Measurements from ENCODE around the gene TRIOBP.
A peak's percentile ranks its signal among the peaks of the same experiment; 100 is the strongest.

The TRIOBP gene

GRCh38 chr22:37749226-37749625 lies 52.4 kb downstream of the TRIOBP start:
- no peak for DNase-seq (ENCODE audit: low read depth, low spot score)

DNA sequence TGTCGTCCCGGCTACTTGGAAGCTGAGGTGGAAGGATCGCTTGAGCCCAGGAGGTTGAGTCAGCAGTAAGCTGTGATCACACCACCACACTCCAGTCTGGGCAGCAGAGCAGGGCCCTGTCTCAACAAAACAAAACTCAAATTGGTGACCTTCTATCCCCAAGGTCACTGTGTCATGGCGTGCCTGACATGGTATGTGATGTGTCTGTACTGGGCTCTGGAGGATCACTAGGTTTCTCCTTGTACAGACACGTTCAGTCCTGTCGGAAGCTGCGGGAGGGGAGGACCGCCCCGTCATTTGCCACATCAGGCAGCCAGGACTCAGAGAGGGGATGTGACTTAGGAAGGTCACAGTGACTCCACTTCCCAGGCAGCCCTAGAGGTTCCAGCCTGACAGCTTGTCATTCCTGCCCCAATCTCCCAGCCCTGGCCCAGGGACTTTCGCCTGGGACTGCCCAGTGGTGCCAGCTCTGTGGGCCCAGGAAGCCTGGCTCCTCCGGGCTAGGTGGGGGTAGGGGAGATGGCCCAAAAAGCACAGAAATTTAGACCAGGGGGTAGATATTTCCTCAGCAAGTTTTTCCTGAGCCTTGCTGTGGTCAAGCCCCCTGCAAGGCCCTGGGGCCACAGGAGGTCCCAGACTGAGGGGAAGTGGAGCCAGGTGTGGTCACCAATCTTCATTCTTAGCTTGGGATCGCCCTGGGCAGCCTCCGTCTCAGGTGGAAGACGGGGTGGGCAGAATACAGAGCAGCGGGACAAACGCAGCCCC lies 53.2 kb downstream of the TRIOBP start:
- no peak for DNase-seq (ENCODE audit: low read depth, low spot score)

DNA sequence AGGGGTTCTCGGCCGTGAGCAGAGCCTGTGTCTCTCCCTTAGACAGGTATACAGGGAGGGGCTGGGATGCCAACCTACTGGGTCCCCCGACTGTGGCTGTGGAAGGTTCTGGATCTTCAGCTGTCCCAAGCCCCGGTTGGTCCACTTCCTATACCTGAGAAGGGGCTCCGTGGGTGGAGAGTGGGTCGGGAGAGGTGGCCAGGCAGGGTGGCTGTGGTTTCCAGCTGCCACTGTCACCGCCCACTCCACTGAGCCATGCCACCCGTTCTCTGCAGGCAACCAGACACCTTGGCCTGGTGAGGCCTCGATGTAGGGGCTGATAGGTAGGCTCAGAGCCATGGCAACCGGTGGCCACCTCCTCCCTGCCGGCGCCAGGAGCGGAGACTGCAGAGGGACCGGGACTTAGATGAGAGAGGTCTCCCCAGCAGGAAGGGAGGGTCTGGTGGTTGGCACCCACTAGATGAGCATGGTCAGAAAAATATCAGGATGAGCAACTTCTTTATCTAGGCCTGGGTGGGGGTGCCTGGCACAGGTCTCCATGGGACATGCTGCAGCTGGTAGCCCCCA lies 53.8 kb downstream of the TRIOBP start:
- no peak for DNase-seq (ENCODE audit: low read depth, low spot score)

DNA sequence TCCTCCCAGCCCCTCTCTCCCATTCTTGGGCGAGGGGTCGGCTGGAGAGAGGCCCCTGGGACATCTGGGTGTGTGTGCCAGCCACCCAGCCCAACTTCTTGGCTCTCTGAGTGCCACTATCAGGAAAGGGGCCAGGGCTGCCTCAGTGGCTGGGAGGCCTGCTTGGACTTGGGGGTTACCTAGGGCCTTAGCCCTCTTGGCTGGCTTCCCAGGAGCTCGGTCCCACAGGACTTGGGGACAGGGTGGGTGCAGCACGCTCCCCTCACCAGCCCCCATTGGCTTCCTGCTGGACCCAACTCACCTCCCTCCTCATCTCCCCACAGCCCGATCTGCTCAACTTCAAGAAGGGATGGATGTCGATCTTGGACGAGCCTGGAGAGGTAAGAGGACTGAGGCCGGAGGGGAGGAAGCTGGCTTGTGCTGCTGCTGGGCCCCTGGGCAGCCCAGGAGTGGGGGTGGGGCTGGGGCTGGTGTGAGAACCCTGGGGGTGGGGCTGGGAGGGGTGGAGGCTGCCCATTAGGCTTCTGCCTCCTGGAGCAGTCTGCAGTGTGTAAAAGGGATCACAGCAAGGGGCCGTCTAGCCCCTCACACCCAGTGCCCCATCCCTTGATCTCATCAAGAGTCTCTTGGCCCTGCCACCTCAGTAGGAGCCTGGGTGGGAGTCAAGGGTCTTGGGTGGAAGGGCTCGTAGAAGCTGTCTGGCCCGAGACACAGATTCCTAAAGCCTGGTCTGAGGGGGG lies 54.8 kb downstream of the TRIOBP start:
- no peak for DNase-seq (ENCODE audit: low read depth, low spot score)

DNA sequence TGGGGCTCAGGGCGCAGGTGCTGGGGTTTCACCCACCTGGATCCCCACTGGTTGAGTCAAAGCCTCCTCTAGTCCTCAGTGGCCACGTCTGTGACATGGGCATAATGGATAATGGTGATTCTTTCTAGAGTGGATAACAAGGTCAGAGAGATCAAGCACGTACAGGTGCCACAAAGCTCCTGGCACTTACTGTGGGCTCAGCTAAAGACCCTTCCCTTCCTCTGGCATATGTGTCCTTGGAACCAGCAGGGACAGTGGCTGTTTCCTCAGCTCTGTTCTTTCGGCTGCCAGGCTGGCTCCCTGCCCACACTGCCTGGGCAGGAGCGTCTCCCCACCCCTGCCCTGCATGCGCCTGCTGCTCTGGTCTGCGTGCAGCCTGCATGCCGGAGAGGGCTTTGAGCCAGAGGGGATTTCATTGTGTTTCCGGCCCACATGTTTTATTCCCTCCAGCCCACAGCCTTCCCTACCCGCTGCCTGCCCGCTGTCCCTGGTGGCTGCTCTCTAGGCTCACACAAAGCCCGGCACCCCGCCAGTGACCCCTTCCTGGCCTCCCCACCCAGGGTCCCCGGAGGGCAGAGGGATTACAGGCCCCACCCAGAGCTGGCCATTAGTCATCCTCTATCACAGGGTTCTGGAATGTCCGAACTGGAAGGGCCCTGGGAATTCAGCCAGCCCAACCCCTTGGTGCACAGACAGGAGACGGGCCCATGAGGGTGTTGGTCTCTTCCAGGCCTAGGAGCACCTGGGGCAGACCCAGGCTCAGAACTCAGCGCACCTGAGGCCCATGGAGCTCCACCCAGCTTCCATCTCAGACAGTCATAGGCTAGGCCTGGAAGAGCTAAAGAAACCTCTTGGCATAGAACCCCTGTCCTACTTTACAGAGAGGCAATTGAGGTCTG lies 55.6 kb downstream of the TRIOBP start:
- peak; percentile 86 for DNase-seq (ENCODE audit: low read depth, low spot score)

DNA sequence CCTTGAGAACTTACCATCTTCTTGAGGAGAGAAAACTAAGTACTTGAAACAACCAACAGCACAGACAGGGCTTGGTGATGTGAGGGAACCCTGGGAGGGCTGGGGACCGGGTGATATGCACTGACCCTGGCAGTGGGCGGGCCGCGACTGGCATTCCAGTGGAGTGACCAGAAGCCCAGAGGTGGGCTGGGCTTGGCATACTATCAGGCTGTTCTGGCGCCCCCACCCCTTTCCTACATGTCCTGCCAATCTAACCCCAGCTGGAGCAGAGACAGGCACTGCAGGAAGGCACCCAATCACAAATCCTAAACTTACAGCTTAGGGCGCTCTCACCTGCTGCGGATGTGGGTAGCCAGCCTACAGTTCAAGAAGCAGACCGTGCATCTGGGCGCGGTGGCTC lies 56.9 kb downstream of the TRIOBP start:
- DNase-seq (ENCODE audit: low read depth, low spot score): no peak

DNA sequence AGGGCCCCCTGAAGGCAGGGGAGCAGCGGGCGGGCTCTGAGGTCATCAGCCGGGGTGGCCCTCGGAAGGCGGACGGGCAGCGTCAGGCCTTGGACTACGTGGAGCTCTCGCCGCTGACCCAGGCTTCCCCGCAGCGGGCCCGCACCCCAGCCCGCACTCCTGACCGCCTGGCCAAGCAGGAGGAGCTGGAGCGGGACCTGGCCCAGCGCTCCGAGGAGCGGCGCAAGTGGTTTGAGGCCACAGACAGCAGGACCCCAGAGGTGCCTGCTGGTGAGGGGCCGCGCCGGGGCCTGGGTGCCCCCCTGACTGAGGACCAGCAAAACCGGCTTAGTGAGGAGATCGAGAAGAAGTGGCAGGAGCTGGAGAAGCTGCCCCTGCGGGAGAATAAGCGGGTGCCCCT lies 60.8 kb downstream of the TRIOBP start:
- no peak for DNase-seq (ENCODE audit: low read depth, low spot score)

- no peak for DNase-seq (ENCODE audit: low read depth, low spot score)
Observed at GRCh38 chr22:37758694-37759093, 61.8 kb downstream of the TRIOBP start.

- no peak for DNase-seq (ENCODE audit: low read depth, low spot score)
Observed at GRCh38 chr22:37759281-37759680, 62.4 kb downstream of the TRIOBP start.

DNA sequence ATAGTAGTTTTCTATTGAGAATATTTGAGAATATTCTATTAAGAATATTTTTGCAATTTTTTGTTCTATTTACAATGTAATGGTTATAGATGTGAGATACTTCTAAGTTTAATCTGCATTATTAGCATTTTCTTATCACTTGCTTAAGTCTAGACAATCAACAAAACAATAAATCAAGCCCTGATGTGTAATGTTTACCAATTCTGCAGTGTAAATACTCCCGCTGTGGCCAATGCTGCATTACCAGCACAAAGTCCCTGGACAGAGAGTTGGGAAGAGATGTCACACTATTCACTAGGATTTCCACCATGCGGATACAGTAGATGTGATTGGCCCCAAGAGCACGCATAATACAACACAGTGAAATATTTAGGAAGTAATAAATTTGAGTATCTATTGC lies 63.3 kb downstream of the TRIOBP start:
- DNase-seq (ENCODE audit: low read depth, low spot score): no peak

- DNase-seq (ENCODE audit: low read depth, low spot score): no peak
Observed at GRCh38 chr22:37762389-37762836, 65.6 kb downstream of the TRIOBP start.

GRCh38 chr22:37763012-37763411 lies 66.2 kb downstream of the TRIOBP start:
- no peak for DNase-seq (ENCODE audit: low read depth, low spot score)

DNA sequence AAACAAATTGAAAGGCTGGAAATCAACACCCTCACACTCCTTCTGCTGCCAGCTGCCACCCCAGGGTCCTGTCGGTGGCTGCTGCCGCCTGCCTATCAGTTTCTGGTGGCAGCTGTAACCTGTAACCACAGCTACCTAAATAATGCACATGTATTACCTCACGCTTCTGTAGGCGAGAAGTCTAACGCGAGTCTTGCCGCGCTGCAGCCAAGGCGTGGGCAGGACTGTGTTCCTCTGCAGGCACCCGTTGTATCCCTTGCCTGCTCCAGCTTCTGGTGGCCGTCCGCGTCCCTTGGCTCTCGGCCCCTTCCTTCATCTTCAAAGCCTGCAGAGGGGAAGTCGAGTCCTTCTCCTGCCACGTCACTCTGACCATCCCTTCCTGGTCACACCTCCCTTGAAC lies 66.8 kb downstream of the TRIOBP start:
- DNase-seq (ENCODE audit: low read depth, low spot score): no peak

- DNase-seq (ENCODE audit: low read depth, low spot score): no peak
Observed at GRCh38 chr22:37764622-37765021, 67.8 kb downstream of the TRIOBP start.

DNA sequence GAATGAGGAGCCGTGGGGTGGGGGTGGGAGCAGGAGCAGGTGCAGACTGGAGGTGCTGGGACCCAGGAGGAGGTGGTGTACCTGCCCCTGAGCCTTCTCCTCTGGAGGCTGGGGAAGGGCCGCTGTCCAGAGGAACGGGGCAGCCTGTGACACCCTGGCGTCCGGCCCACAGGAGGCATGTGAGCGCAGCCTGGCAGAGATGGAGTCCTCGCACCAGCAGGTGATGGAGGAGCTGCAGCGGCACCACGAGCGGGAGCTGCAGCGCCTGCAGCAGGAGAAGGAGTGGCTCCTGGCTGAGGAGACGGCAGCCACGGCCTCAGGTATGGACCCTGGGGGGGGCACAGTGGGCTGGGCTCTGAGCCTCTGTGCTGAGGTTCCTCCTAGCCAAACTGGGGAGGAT lies 68.7 kb downstream of the TRIOBP start:
- DNase-seq (ENCODE audit: low read depth, low spot score): no peak

DNA sequence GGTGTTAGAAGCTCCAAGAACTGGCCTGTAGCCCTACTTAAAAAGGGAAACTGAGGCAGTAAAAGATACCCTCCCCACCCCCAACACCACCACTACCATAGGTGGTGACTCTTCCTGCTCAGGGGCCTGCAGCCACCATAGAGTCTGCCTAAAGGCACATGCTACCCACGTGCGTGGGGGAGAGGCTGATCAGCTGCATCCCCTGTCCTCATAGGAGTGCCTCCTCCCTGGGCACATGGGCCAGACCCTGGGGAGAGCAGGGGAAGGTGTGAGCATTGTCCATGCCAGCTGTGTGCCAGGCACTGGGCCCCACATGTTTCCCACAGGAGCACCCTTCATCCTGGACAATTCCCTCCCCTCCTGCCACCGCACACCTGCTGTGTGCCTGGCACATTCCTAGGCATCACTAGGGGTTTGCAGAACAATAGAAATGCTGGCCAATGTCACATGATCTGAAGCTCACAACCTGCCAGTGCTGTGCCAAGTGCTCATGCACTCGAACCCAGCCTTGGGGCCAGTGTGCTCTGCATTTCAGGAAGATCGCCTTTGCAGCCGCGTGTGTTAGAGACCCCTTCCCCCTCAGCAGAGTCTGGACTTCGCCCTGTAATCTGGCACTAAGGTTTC lies 69.2 kb downstream of the TRIOBP start:
- DNase-seq (ENCODE audit: low read depth, low spot score): no peak

DNA sequence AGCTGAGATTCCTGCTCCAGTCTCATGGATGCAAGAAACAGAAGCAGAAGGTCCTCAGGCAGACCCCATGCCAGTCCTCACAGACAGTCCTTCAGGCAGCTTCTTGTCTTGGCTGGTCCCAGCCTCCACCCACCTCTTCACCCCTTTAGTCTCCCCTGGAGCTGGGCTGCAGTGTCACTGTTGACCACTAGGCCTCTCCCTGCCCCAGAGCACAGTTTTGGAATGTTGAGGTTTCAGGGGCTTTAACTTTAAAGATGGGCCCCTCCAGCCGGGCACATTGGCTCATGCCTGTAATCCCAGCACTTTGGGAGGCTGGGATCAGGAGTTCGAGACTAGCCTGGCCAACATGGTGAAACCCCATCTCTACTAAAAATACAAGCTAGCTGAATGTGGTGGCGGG lies 71.4 kb downstream of the TRIOBP start:
- no peak for DNase-seq (ENCODE audit: low read depth, low spot score)

DNA sequence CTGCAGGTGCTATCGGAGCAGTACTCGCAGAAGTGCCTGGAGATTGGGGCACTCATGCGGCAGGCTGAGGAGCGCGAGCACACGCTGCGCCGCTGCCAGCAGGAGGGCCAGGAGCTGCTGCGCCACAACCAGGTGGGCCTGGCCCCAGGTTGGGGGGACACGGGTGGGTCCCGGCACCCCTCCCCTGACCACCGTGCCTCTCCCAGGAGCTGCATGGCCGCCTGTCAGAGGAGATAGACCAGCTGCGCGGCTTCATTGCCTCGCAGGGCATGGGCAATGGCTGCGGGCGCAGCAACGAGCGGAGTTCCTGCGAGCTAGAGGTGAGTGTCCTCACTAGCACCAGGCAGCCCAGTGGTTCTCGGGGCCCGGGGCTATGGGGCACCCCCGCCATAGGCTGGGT lies 72.2 kb downstream of the TRIOBP start:
- DNase-seq (ENCODE audit: low read depth, low spot score): no peak

DNA sequence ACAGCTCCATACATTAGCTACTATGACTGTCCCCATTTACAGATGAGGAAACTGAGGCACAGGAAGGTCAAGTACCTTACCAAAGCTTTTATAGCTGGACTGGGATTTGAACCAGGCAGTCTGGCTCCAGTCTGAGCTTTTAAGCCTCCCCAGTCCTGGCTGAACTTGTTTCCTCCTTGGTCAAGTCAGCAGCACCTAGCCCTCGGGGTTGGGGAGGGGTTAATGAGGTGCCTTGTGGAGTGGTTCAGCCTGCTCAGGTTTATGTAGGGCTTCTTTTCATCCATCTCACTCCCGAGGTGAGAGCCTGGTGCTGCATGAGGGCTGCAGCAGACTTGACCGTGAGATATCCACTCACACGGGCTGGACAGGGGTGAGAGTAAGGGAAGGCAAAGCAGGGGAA lies 74.2 kb downstream of the TRIOBP start:
- no peak for DNase-seq (ENCODE audit: low read depth, low spot score)

DNA sequence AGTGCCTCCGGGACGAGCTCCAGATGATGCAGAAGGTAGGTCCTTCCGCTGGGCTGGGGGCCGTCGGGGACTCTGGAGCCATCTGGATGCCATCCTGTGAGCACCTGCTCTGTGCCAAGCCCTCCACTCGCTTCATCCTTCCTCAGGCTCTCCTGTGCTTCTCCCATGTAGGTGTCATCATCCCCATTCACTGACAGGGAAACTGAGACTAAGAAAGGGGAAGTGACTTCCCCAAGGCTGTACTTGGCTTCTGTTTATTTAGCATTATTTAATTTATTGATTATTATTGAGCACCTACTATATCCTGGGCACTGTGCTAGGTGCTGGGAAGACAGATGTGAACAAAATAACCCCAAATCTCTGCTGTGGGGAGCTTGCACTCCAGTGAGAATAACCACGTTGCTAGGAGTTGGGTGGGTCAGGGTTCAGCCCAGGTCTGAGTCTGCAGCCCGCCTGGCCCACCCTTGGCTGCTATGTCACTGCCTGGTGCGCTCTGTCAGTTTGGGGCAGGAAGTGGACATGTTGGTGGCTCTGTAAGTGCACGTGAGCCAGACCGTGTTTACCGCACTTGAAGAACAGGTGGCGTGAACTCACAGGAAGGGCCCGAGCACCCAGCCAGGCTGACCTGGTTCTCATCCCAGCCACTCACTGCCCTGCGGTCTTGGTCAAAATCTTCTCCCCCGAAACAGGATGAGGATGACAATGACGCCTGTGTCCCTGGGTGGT lies 75.0 kb downstream of the TRIOBP start:
- no peak for DNase-seq (ENCODE audit: low read depth, low spot score)

GRCh38 chr22:37774728-37775127 lies 77.9 kb downstream of the TRIOBP start:
- no peak for DNase-seq (ENCODE audit: low read depth, low spot score)
